Osteoblast (primary cell): ENCODE data around the gene DCLK2. TPM values are rescaled to one million over a fixed set of nuclear protein-coding genes. Genes with fewer than 3 reads are reported as not detected.

ENCODE experiments used
- DNase-seq: peaks from one replicate; pipeline ENCODE4 v3.0.0; 2011; ENCODE audit warnings: low spot score, mixed read lengths; ENCODE audit not compliant: insufficient read length; ENCODE audit errors: missing footprints
- H2AFZ ChIP-seq: 2 replicates; pipeline ENCODE4 v1.6.0; 2011; ENCODE audit warnings: mild to moderate bottlenecking, low read length
- H3K27ac ChIP-seq: 2 replicates; pipeline ENCODE4 v1.5.1; 2011; ENCODE audit warnings: mild to moderate bottlenecking, low read depth, low read length, moderate library complexity
- H3K27me3 ChIP-seq: 2 replicates; pipeline ENCODE4 v1.6.0; 2012; ENCODE audit warnings: mild to moderate bottlenecking, control low read depth, inconsistent platforms, low read length, moderate library complexity; ENCODE audit not compliant: insufficient read depth
- H3K36me3 ChIP-seq: 2 replicates; pipeline ENCODE4 v1.5.1; 2011; ENCODE audit warnings: mild to moderate bottlenecking, low read length, control low read depth, moderate library complexity; ENCODE audit not compliant: insufficient read depth
- H3K4me1 ChIP-seq: 2 replicates; pipeline ENCODE4 v1.5.1; 2011; ENCODE audit warnings: mild to moderate bottlenecking, low read length, control low read depth, moderate library complexity; ENCODE audit not compliant: insufficient read depth
- H3K4me2 ChIP-seq: 2 replicates; pipeline ENCODE4 v1.6.0; 2011; ENCODE audit warnings: mild to moderate bottlenecking, low read length; ENCODE audit not compliant: insufficient read depth
- H3K4me3 ChIP-seq: fragments of 200-600 bp; sonication (generic); 3 replicates; pipeline ENCODE4 v1.5.1; 2012; ENCODE audit warnings: mild to moderate bottlenecking, low read length, inconsistent platforms; ENCODE audit not compliant: insufficient read depth
- H3K79me2 ChIP-seq: 2 replicates; pipeline ENCODE4 v1.6.0; 2012; ENCODE audit warnings: mild to moderate bottlenecking, low read length, control low read depth, inconsistent platforms; ENCODE audit not compliant: insufficient read depth
- H3K9me3 ChIP-seq: 2 replicates; pipeline ENCODE4 v1.5.1; 2011; ENCODE audit warnings: low read depth, low read length, control low read depth
- H4K20me1 ChIP-seq: 2 replicates; pipeline ENCODE4 v1.6.0; 2012; ENCODE audit warnings: mild to moderate bottlenecking, low read length, control low read depth; ENCODE audit not compliant: insufficient read depth
- CTCF ChIP-seq: IDR thresholded peaks from 2 replicates; pipeline ENCODE4 v1.5.1; 2011; ENCODE audit warnings: mild to moderate bottlenecking, low read depth, low read length, moderate library complexity; ENCODE audit errors: extremely low read depth
- total RNA-seq: library from RNA; depleted of rRNA; stranded (reverse); fragments of >200 nt; gene quantifications from 2 replicates; pipeline ENCODE4 v1.2.3, GENCODE V29; 2012

DCLK2 gene
- total RNA-seq, 1 donor, result 11.6 TPM

- Histone ChIP-seq H3K27me3 (no peaks in the 10 kb centered on the region), H3K4me2 (no peak overlapping the region), H3K36me3 (no peaks in the 10 kb centered on the region), H4K20me1 (no peaks in the 10 kb centered on the region), H3K27ac (no peak overlapping the region), H3K4me1 (no peaks in the 10 kb centered on the region), H3K79me2 (no peaks in the 10 kb centered on the region), H3K9me3 (no peaks in the 10 kb centered on the region), H2AFZ (no peak overlapping the region), H3K4me3 (no peak overlapping the region)
- no peak for DNase-seq
- no peak for TF ChIP-seq CTCF
These were observed 126.8 kb downstream of the DCLK2 start for GRCh38 chr4:150205016-150205415.

GRCh38 chr4:150206265-150206664 is 128.0 kb downstream of the DCLK2 start:
- Histone ChIP-seq H3K4me3 (no peak overlapping the region), H3K4me1 (no peaks in the 10 kb centered on the region), H3K79me2 (no peaks in the 10 kb centered on the region), H3K4me2 (no peak overlapping the region), H3K27ac (no peak overlapping the region), H3K36me3 (no peaks in the 10 kb centered on the region), H3K9me3 (no peaks in the 10 kb centered on the region), H2AFZ (no peak overlapping the region), H3K27me3 (no peaks in the 10 kb centered on the region), H4K20me1 (no peaks in the 10 kb centered on the region)
- TF ChIP-seq CTCF, result no peak
- DNase-seq, result no peak

- no peaks in the 10 kb centered on the region for H3K36me3 ChIP-seq
- H3K4me3 ChIP-seq, result no peak overlapping the region
- H4K20me1 ChIP-seq, result no peaks in the 10 kb centered on the region
- no peak overlapping the region for H3K27ac ChIP-seq
- TF ChIP-seq CTCF, result no peak
- no peaks in the 10 kb centered on the region for H3K9me3 ChIP-seq
- H3K27me3 ChIP-seq, result no peaks in the 10 kb centered on the region
- no peak for DNase-seq
- H2AFZ ChIP-seq, result no peak overlapping the region
- peaks cover 7% of the 10 kb centered on the region for H3K4me1 ChIP-seq
- no peak overlapping the region for H3K4me2 ChIP-seq
- H3K79me2 ChIP-seq, result no peaks in the 10 kb centered on the region
These were observed 128.7 kb downstream of the DCLK2 start for GRCh38 chr4:150206954-150207353.

GRCh38 chr4:150207871-150208270 is 129.6 kb downstream of the DCLK2 start:
- Histone ChIP-seq H3K27ac (no peak overlapping the region), H3K4me1 (peaks cover 11% of the 10 kb centered on the region), H3K4me3 (no peak overlapping the region), H3K27me3 (no peaks in the 10 kb centered on the region), H3K36me3 (peaks cover 4% of the 10 kb centered on the region), H3K79me2 (no peaks in the 10 kb centered on the region), H2AFZ (no peak overlapping the region), H3K4me2 (no peak overlapping the region), H3K9me3 (no peaks in the 10 kb centered on the region), H4K20me1 (no peaks in the 10 kb centered on the region)
- DNase-seq, result no peak
- no peak for TF ChIP-seq CTCF
